ENCODE measurements around the gene TESPA1.

The TESPA1 gene

GRCh38 chr12:54937929-54938328 is 46.6 kb downstream of the TESPA1 start:
- TF ChIP-seq CTCF (IDR thresholded peaks at IDR 0.05), result no peak

- no peak for TF ChIP-seq CTCF (IDR thresholded peaks at IDR 0.05)
Measured at GRCh38 chr12:54937376-54937775, 47.2 kb downstream of the TESPA1 start.

- TF ChIP-seq CTCF (IDR thresholded peaks at IDR 0.05), result no peak
Measured at GRCh38 chr12:54936736-54937135, 47.8 kb downstream of the TESPA1 start.

GRCh38 chr12:54935235-54935951 is 49.2 kb downstream of the TESPA1 start:
- TF ChIP-seq CTCF (IDR thresholded peaks at IDR 0.05), result peak; percentile 35; the same call in 1 of the 2 replicates

- no peak for TF ChIP-seq CTCF (IDR thresholded peaks at IDR 0.05)
Measured at GRCh38 chr12:54934419-54934818, 50.1 kb downstream of the TESPA1 start.

GRCh38 chr12:54933376-54933775 is 51.2 kb downstream of the TESPA1 start:
- no peak for TF ChIP-seq CTCF (IDR thresholded peaks at IDR 0.05)

- TF ChIP-seq CTCF (IDR thresholded peaks at IDR 0.05), result no peak
Measured at GRCh38 chr12:54932691-54933090, 51.9 kb downstream of the TESPA1 start.

- TF ChIP-seq CTCF (IDR thresholded peaks at IDR 0.05), result no peak
Measured at GRCh38 chr12:54932038-54932437, 52.5 kb downstream of the TESPA1 start.
